Measurements from ENCODE around the gene KRT86.

KRT86 gene

DNA sequence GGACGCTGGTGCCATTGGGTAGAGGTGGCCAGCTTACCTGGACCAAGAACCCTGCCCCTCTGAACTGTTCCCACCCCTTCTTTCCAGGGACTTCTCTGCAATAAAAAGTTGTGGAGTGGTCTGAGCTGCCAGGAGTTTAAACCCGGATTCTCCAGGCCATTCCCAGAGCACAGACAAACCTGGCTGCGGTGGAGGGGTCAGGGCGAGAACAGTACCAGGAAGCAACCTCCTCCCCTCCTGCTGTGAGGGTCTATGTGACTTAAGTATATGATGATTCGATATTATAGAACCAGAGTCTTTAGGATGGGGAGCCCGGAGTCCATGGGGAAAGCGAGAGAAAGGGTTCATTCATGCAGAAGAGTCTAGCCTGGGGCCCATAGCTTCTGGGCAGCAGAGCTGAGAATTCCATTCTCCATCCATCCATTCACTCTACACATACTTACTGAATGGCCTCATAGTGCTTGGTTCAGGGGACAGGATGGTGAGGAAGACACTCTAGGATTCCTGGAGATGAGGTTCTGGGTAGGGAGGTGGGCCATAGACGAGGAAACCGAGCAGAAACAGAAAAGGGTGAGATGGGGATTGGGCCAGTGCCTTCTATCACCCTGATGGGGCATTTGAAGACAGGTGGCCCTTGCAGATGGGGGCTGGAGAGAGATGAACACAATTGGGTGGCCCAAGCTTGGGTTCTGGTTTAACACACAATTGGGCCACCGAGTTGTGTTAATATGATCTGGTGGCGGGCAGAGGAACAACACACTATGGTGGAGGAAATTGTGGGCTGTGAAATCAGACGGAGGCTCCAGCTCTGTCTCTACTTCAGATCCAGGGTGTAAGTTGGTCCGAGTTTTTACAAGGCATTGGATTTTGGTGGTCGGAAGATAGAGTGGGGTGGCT is 5.2 kb downstream of the KRT86 start:
- POLR2A ChIA-PET = no interaction called here

DNA sequence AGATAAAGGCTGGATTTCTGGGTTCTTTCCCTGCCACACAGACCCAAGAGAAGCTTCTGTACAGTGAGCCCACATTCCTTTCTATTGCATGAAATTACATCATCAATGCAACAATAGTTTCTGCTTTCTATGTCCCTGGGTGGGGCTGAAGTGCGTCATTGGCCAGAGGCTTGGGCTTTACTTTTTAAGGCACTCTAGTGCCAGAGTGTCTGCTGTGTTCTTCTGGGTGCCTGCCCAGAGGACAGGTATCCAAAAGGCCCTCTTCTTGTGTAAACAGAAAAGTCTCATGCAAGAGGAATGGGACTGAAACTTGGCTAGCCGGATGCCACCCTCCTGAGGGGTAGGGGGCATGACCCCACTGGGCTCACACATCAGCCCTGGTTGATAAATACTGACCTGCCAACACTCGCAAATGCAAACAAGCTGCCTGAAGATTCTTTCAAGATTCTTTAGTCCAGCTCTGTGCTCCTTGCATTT is 5.9 kb downstream of the KRT86 start:
- ChIA-PET CTCF (interaction anchor here (0.7 to 2.2 kb wide), 3 partner anchors 11 to 90 kb away, joined by 3 to 17 read pairs (median 4); no protein-coding TSS in a partner anchor), POLR2A (no interaction called here)
- TF ChIP-seq TARDBP (IDR thresholded peaks at IDR 0.05) (no peak), NFRKB (IDR thresholded peaks at IDR 0.05) (no peak), ARNT (IDR thresholded peaks at IDR 0.05) (no peak), HDGF (IDR thresholded peaks at IDR 0.05; ENCODE audit: borderline replicate concordance) (no peak), CTBP1 (IDR thresholded peaks at IDR 0.05; ENCODE audit: borderline replicate concordance) (no peak), FOXA1 (IDR thresholded peaks at IDR 0.05) (no peak), FOXM1 (IDR thresholded peaks at IDR 0.05; ENCODE audit: borderline replicate concordance) (no peak)
- TF ChIP-seq, protein P1, sequence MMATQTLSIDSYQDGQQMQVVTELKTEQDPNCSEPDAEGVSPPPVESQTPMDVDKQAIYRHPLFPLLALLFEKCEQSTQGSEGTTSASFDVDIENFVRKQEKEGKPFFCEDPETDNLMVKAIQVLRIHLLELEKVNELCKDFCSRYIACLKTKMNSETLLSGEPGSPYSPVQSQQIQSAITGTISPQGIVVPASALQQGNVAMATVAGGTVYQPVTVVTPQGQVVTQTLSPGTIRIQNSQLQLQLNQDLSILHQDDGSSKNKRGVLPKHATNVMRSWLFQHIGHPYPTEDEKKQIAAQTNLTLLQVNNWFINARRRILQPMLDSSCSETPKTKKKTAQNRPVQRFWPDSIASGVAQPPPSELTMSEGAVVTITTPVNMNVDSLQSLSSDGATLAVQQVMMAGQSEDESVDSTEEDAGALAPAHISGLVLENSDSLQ (IDR thresholded peaks at IDR 0.05) = no peak
- no peak for DNase-seq (ENCODE audit: extremely low spot score)

More for the DNA sequence above, 5.2 kb downstream of the KRT86 start:
- CTCF ChIA-PET = interaction anchor here (0.6 to 3.3 kb wide), 32 partner anchors 10 to 861 kb away, joined by 3 to 25 read pairs (median 4); no protein-coding TSS in a partner anchor
- DNase-seq (ENCODE audit: extremely low spot score) = no peak
- TF ChIP-seq, protein P1 (IDR thresholded peaks at IDR 0.05) = no peak
- TF ChIP-seq FOXK2 (IDR thresholded peaks at IDR 0.05) (no peak), ARNT (IDR thresholded peaks at IDR 0.05) (no peak), ZNF384 (IDR thresholded peaks at IDR 0.05) (no peak), TARDBP (IDR thresholded peaks at IDR 0.05) (no peak), FOXM1 (IDR thresholded peaks at IDR 0.05; ENCODE audit: borderline replicate concordance) (no peak), LEF1 (IDR thresholded peaks at IDR 0.05; ENCODE audit: borderline replicate concordance) (no peak), L3MBTL2 (conservative IDR thresholded peaks at IDR 0.05) (no peak), FOXA1 (IDR thresholded peaks at IDR 0.05) (no peak), SUZ12 (IDR thresholded peaks at IDR 0.05) (no peak), CTBP1 (IDR thresholded peaks at IDR 0.05; ENCODE audit: borderline replicate concordance) (no peak), BHLHE40 (IDR thresholded peaks at IDR 0.05; ENCODE audit: borderline replicate concordance) (no peak), HDGF (IDR thresholded peaks at IDR 0.05; ENCODE audit: borderline replicate concordance) (no peak)

DNA sequence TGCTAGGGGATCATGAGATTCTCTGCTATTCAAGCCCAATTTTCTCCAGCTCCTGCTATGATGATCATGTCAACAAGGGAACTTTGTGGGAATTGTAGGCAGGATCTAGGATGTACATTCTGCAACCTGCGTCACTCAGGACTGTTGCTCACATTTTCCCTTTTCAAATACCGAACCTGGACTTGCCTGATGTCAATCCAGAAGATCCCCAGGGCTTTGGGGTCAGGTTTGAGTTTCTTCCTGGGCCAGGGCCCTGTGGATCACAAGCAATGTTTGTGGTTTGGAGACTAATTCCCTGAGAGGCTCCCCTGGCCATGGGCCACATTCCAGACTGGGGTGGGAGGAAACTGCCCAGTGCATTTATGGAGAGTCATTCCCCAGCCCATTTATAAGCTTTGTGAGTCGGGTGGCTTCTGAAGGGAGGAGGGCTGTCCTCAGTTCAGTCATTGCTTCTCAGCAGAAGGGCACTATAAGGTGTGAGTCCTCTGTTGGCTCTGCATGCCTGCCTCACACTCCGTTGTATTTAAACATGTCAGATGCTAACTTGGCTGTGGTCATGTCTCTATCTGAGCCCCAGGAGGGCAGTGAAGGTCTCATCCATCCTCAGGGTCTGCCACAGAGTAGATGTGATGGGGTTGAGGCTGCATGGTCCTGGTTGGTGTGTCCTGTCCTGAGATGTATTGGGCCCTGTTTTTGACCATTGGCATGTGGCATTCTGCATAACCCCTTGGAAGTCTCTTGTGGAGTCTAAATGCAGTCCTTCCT is 6.5 kb downstream of the KRT86 start:
- TF ChIP-seq NFRKB (IDR thresholded peaks at IDR 0.05) (no peak), ELF4 (IDR thresholded peaks at IDR 0.05) (no peak), FOXA1 (IDR thresholded peaks at IDR 0.05) (no peak)
- ChIA-PET CTCF (interaction anchor here (0.7 to 2.2 kb wide), 2 partner anchors 11 to 91 kb away, joined by 3 to 17 read pairs; no protein-coding TSS in a partner anchor), POLR2A (no interaction called here)
- DNase-seq (ENCODE audit: extremely low spot score) = no peak

DNA sequence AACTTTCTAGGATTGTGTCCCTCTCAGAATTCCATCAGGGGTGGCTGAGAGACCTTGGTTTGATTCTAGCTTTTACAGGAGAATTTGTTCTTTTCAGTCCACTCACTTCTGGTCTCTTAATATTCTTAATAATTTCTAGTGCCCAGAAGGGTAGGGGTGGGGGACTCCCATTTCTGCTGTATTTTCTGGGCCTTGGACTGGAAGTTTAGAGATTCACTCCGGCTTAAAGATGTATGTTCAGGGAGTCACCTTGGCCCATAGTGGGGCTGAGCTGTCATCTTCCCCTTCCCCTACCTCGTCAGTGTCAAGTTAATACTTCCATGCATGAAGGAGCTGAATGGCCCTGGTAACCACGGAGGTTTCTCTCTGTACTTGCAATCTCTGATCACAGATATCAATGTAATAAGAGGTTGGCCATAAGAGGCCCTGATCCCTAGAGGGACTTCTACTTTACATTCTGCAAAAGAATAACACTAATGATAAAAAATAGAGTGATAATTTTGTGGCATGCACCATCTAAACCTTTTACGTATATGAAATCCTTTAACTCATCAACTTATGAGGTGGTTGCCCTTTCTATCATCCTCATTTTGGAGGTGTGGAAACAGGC is 10.2 kb downstream of the KRT86 start:
- no peak for DNase-seq (ENCODE audit: extremely low spot score)
- ChIA-PET POLR2A (no interaction called here), CTCF (interaction anchor here (0.6 to 0.7 kb wide), 2 partner anchors 510 to 1496 kb away, joined by 3 read pairs; no protein-coding TSS in a partner anchor)
- no peak for TF ChIP-seq ARNT (IDR thresholded peaks at IDR 0.05)
- no peak for TF ChIP-seq FOXA1 (IDR thresholded peaks at IDR 0.05)
- TF ChIP-seq BHLHE40 (IDR thresholded peaks at IDR 0.05; ENCODE audit: borderline replicate concordance) = no peak
- TF ChIP-seq ZNF384 (IDR thresholded peaks at IDR 0.05) = no peak
- TF ChIP-seq LEF1 (IDR thresholded peaks at IDR 0.05; ENCODE audit: borderline replicate concordance) = no peak
- no peak for TF ChIP-seq ELF4 (IDR thresholded peaks at IDR 0.05)
- no peak for TF ChIP-seq FOXM1 (IDR thresholded peaks at IDR 0.05; ENCODE audit: borderline replicate concordance)
- no peak for TF ChIP-seq HDGF (IDR thresholded peaks at IDR 0.05; ENCODE audit: borderline replicate concordance)
- no peak for TF ChIP-seq NFRKB (IDR thresholded peaks at IDR 0.05)
- TF ChIP-seq SUZ12 (IDR thresholded peaks at IDR 0.05) = no peak
- no peak for TF ChIP-seq L3MBTL2 (conservative IDR thresholded peaks at IDR 0.05)
- no peak for TF ChIP-seq TARDBP (IDR thresholded peaks at IDR 0.05)
- TF ChIP-seq, protein P1 (IDR thresholded peaks at IDR 0.05) = no peak
- no peak for TF ChIP-seq SP1 (IDR thresholded peaks at IDR 0.05)
- no peak for TF ChIP-seq FOXK2 (IDR thresholded peaks at IDR 0.05)
- TF ChIP-seq CTBP1 (IDR thresholded peaks at IDR 0.05; ENCODE audit: borderline replicate concordance) = no peak

DNA sequence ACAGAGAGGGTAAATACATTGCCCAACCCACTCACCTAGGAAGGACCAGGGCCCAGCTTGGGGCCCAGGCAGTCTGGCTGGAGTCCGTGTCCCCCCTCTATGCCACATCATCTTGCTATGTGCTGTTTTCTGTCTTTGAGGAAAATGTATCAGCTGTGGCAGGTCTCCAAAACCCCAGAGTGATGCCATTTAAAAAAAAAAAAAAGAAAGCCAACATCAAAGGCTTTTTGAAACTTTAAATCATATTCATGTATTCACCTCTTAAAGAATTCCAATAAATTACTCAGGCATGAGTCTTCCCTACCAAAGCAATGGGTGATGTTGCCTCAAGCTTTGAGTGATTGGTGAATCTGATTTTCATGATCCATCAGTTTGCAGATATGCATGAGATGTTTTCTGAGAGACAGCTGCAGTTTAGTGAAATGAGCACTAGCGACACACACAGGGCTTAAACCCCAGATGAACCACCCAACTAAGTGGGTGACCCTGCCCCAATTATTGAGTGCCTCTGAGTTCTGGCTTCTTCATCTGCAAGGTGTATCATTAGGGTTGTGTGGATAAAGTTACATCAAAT is 10.8 kb downstream of the KRT86 start:
- DNase-seq (ENCODE audit: extremely low spot score) = no peak
- TF ChIP-seq, protein P1 (IDR thresholded peaks at IDR 0.05) = no peak
- TF ChIP-seq FOXK2 (IDR thresholded peaks at IDR 0.05) (no peak), BHLHE40 (IDR thresholded peaks at IDR 0.05; ENCODE audit: borderline replicate concordance) (no peak), CTBP1 (IDR thresholded peaks at IDR 0.05; ENCODE audit: borderline replicate concordance) (no peak), L3MBTL2 (conservative IDR thresholded peaks at IDR 0.05) (no peak), FOXA1 (IDR thresholded peaks at IDR 0.05) (no peak), FOXM1 (IDR thresholded peaks at IDR 0.05; ENCODE audit: borderline replicate concordance) (no peak), SUZ12 (IDR thresholded peaks at IDR 0.05) (no peak)
- ChIA-PET CTCF (no interaction called here), POLR2A (no interaction called here)
